ENCODE data around the gene PCED1B.

Gene PCED1B

DNA sequence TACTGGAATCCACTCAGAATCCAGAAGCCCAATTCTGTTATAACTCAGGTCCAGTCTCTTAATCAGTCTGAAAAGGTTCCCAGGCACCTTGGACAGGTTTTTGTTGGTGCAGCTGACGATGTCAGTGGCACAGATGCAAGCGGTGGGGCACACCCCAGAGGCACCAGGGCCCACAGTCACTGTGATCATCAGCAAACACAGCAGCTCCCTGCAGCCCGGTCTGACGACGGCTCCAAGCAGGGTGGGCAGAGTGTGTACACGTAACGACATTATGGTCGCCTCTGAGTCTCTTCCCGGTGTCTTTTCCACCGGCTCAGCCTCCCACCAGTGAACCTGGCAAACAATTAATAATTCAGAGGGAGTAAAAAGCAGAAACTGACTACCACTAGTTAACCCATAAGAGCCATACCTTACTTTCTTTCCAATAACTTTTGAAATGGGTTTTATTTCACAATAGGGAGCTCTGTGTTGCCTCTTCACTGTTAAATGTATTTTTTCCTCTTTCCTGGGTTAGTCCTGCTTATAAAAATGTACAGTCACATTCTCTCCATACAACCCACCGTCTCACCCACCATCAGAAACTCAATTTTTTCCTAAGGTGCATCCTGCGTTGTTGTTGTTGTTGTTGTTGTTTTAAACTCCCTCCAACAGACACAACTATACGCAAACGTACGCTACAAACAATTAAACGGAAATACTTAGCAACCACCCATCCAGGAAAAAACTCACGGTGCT lies 521 bp upstream of the PCED1B start:
- TF ChIP-seq, protein P1, sequence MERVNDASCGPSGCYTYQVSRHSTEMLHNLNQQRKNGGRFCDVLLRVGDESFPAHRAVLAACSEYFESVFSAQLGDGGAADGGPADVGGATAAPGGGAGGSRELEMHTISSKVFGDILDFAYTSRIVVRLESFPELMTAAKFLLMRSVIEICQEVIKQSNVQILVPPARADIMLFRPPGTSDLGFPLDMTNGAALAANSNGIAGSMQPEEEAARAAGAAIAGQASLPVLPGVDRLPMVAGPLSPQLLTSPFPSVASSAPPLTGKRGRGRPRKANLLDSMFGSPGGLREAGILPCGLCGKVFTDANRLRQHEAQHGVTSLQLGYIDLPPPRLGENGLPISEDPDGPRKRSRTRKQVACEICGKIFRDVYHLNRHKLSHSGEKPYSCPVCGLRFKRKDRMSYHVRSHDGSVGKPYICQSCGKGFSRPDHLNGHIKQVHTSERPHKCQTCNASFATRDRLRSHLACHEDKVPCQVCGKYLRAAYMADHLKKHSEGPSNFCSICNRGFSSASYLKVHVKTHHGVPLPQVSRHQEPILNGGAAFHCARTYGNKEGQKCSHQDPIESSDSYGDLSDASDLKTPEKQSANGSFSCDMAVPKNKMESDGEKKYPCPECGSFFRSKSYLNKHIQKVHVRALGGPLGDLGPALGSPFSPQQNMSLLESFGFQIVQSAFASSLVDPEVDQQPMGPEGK (CRISPR knock-in tag; IDR thresholded peaks at IDR 0.05; ENCODE audit: borderline replicate concordance) = no peak
- no peak for TF ChIP-seq ARNTL (CRISPR knock-in tag; IDR thresholded peaks at IDR 0.05; ENCODE audit: borderline replicate concordance, low read depth)
- TF ChIP-seq ZNF565 (CRISPR knock-in tag; conservative IDR thresholded peaks at IDR 0.05; ENCODE audit: low read depth) = no peak
- no peak for TF ChIP-seq BACH2 (CRISPR knock-in tag; IDR thresholded peaks at IDR 0.05; ENCODE audit: borderline replicate concordance)
- no peak for TF ChIP-seq ZFP30 (CRISPR knock-in tag; IDR thresholded peaks at IDR 0.05)
- no peak for TF ChIP-seq PPARA (CRISPR knock-in tag; IDR thresholded peaks at IDR 0.05; ENCODE audit: borderline replicate concordance)
- TF ChIP-seq, protein P2, sequence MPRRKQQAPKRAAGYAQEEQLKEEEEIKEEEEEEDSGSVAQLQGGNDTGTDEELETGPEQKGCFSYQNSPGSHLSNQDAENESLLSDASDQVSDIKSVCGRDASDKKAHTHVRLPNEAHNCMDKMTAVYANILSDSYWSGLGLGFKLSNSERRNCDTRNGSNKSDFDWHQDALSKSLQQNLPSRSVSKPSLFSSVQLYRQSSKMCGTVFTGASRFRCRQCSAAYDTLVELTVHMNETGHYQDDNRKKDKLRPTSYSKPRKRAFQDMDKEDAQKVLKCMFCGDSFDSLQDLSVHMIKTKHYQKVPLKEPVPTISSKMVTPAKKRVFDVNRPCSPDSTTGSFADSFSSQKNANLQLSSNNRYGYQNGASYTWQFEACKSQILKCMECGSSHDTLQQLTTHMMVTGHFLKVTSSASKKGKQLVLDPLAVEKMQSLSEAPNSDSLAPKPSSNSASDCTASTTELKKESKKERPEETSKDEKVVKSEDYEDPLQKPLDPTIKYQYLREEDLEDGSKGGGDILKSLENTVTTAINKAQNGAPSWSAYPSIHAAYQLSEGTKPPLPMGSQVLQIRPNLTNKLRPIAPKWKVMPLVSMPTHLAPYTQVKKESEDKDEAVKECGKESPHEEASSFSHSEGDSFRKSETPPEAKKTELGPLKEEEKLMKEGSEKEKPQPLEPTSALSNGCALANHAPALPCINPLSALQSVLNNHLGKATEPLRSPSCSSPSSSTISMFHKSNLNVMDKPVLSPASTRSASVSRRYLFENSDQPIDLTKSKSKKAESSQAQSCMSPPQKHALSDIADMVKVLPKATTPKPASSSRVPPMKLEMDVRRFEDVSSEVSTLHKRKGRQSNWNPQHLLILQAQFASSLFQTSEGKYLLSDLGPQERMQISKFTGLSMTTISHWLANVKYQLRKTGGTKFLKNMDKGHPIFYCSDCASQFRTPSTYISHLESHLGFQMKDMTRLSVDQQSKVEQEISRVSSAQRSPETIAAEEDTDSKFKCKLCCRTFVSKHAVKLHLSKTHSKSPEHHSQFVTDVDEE (CRISPR knock-in tag; IDR thresholded peaks at IDR 0.05) = no peak
- TF ChIP-seq GLIS3 (CRISPR knock-in tag; IDR thresholded peaks at IDR 0.05) = no peak
- TF ChIP-seq ISL1 (CRISPR knock-in tag; IDR thresholded peaks at IDR 0.05) = no peak
- peak; percentile 45; the same call in 2 of the 3 replicates for ATAC-seq

DNA sequence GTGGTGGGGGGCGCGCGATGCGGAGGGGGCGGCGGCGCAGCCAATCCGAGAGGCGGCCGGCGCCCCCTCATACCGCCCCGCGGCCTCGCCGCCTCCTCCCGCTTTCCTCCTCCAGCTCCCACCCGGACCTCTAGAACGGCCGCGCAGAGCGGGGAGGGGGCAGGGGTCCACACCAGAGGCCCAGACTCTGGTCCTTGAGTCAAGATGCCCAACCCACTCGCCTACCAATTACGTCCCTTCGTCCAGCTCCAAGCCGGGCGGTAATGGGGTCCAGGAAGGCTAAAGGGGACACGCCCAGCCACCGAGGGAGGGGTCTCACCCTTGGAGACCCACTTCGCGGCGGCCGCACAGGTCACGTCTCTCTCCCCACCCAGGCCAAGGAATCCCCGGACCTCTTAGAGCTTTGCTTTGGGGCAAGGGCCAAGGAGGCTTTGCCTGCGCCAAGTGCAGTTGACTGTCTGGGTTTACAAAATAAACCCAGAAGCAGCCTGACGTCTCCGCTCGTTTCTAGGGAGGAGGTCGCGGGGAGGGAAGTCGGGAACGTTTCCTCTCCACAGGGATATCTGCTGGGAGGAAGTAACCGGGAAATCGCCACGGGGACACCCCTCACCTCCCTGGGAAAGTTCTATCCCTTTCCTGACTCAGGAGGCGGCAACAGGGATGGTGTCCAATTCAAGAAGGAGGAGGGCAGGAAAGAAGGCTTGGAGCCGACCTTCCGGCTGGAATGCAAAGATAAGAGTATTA lies 732 bp downstream of the PCED1B start:
- TF ChIP-seq ESRRG (CRISPR knock-in tag; IDR thresholded peaks at IDR 0.05) (no peak), PPARA (CRISPR knock-in tag; IDR thresholded peaks at IDR 0.05; ENCODE audit: borderline replicate concordance) (no peak), ZNF565 (CRISPR knock-in tag; conservative IDR thresholded peaks at IDR 0.05; ENCODE audit: low read depth) (no peak), ZNF8 (CRISPR knock-in tag; IDR thresholded peaks at IDR 0.05) (no peak), TCF4 (CRISPR knock-in tag; IDR thresholded peaks at IDR 0.05; ENCODE audit: borderline replicate concordance) (no peak), SNAI2 (CRISPR knock-in tag; IDR thresholded peaks at IDR 0.05) (no peak), ZNF70 (CRISPR knock-in tag; IDR thresholded peaks at IDR 0.05) (no peak), TOX (CRISPR knock-in tag; IDR thresholded peaks at IDR 0.05; ENCODE audit: borderline replicate concordance) (no peak), BACH2 (CRISPR knock-in tag; IDR thresholded peaks at IDR 0.05; ENCODE audit: borderline replicate concordance) (no peak), ARNTL (CRISPR knock-in tag; IDR thresholded peaks at IDR 0.05; ENCODE audit: borderline replicate concordance, low read depth) (no peak), ZFP30 (CRISPR knock-in tag; IDR thresholded peaks at IDR 0.05) (no peak), ZC3H10 (CRISPR knock-in tag; IDR thresholded peaks at IDR 0.05) (no peak), ZFP3 (CRISPR knock-in tag; IDR thresholded peaks at IDR 0.05) (no peak), ISL1 (CRISPR knock-in tag; IDR thresholded peaks at IDR 0.05) (no peak)
- TF ChIP-seq, protein P3, sequence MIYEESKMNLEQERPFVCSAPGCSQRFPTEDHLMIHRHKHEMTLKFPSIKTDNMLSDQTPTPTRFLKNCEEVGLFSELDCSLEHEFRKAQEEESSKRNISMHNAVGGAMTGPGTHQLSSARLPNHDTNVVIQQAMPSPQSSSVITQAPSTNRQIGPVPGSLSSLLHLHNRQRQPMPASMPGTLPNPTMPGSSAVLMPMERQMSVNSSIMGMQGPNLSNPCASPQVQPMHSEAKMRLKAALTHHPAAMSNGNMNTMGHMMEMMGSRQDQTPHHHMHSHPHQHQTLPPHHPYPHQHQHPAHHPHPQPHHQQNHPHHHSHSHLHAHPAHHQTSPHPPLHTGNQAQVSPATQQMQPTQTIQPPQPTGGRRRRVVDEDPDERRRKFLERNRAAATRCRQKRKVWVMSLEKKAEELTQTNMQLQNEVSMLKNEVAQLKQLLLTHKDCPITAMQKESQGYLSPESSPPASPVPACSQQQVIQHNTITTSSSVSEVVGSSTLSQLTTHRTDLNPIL (CRISPR knock-in tag; IDR thresholded peaks at IDR 0.05; ENCODE audit: low read depth) = no peak
- TF ChIP-seq, protein P4, sequence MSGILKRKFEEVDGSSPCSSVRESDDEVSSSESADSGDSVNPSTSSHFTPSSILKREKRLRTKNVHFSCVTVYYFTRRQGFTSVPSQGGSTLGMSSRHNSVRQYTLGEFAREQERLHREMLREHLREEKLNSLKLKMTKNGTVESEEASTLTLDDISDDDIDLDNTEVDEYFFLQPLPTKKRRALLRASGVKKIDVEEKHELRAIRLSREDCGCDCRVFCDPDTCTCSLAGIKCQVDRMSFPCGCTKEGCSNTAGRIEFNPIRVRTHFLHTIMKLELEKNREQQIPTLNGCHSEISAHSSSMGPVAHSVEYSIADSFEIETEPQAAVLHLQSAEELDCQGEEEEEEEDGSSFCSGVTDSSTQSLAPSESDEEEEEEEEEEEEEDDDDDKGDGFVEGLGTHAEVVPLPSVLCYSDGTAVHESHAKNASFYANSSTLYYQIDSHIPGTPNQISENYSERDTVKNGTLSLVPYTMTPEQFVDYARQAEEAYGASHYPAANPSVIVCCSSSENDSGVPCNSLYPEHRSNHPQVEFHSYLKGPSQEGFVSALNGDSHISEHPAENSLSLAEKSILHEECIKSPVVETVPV (CRISPR knock-in tag; IDR thresholded peaks at IDR 0.05) = no peak
- TF ChIP-seq, protein P2 (CRISPR knock-in tag; IDR thresholded peaks at IDR 0.05) = no peak
- TF ChIP-seq, protein P5, sequence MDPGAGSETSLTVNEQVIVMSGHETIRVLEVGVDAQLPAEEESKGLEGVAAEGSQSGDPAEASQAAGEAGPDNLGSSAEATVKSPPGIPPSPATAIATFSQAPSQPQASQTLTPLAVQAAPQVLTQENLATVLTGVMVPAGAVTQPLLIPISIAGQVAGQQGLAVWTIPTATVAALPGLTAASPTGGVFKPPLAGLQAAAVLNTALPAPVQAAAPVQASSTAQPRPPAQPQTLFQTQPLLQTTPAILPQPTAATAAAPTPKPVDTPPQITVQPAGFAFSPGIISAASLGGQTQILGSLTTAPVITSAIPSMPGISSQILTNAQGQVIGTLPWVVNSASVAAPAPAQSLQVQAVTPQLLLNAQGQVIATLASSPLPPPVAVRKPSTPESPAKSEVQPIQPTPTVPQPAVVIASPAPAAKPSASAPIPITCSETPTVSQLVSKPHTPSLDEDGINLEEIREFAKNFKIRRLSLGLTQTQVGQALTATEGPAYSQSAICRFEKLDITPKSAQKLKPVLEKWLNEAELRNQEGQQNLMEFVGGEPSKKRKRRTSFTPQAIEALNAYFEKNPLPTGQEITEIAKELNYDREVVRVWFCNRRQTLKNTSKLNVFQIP (CRISPR knock-in tag; IDR thresholded peaks at IDR 0.05; ENCODE audit: borderline replicate concordance, low read depth) = no peak
- TF ChIP-seq, protein P1 (CRISPR knock-in tag; IDR thresholded peaks at IDR 0.05; ENCODE audit: borderline replicate concordance) = no peak
- ATAC-seq = peak; percentile 46
